Neural cell (in vitro differentiated cells): ENCODE measurements around the gene TIGD3. TPM values are rescaled to one million over a fixed set of nuclear protein-coding genes. Genes with fewer than 3 reads are reported as not detected.

Source experiments
- H2AFZ ChIP-seq: fragments of 200-600, 300-800 bp; sonication (generic), shearing (Covaris generic); 2 replicates; pipeline ENCODE4 v1.6.0; 2014; ENCODE audit warnings: low read depth, mild to moderate bottlenecking, antibody characterized with exemption, low read length, moderate library complexity
- H3F3A ChIP-seq: fragments of 200-600 bp; shearing (Covaris generic); 2 replicates; pipeline ENCODE4 v1.6.1; 2016; ENCODE audit warnings: mild to moderate bottlenecking, moderate library complexity, mixed read lengths, antibody characterized with exemption, low read length; ENCODE audit not compliant: insufficient read depth, poor library complexity, severe bottlenecking
- H3K27ac ChIP-seq: fragments of 200-600, 300-800 bp; sonication (generic), shearing (Covaris generic); 2 replicates; pipeline ENCODE4 v1.5.1; 2014; ENCODE audit warnings: mild to moderate bottlenecking, low read length, moderate library complexity
- H3K27me3 ChIP-seq: fragments of 300-800, 200-600 bp; sonication (generic), shearing (Covaris generic); 2 replicates; pipeline ENCODE4 v1.6.0; 2014; ENCODE audit warnings: mild to moderate bottlenecking, low read depth, low read length, moderate library complexity; ENCODE audit not compliant: insufficient read depth
- H3K36me3 ChIP-seq: fragments of 300-800, 200-600 bp; sonication (generic), shearing (Covaris generic); 2 replicates; pipeline ENCODE4 v1.5.1; 2014; ENCODE audit warnings: mild to moderate bottlenecking, antibody characterized with exemption, low read length, moderate library complexity; ENCODE audit not compliant: insufficient read depth
- H3K4me2 ChIP-seq: fragments of 300-800, 200-600 bp; sonication (generic), shearing (Covaris generic); 2 replicates; pipeline ENCODE4 v1.6.0; 2014; ENCODE audit warnings: mild to moderate bottlenecking, low read length
- H3K4me3 ChIP-seq: fragments of 300-800, 200-600 bp; sonication (generic), shearing (Covaris generic); 2 replicates; pipeline ENCODE4 v1.5.1; 2014; ENCODE audit warnings: mild to moderate bottlenecking, low read length, moderate library complexity
- H3K79me2 ChIP-seq: fragments of 200-600 bp; shearing (Covaris generic); replicated peaks from 2 replicates; pipeline ENCODE4 v1.6.0; 2014; ENCODE audit warnings: mild to moderate bottlenecking, low read length, moderate library complexity; ENCODE audit not compliant: insufficient read depth
- H3K9ac ChIP-seq: fragments of 300-800, 200-600 bp; sonication (generic), shearing (Covaris generic); 2 replicates; pipeline ENCODE4 v1.6.1; 2016; ENCODE audit warnings: mild to moderate bottlenecking, low read length, mixed read lengths
- H3K9me2 ChIP-seq: fragments of 200-600 bp; shearing (Covaris generic); 2 replicates; pipeline ENCODE4 v1.6.1; 2016; ENCODE audit warnings: mild to moderate bottlenecking, low read length, mixed read lengths; ENCODE audit not compliant: insufficient read depth
- H3K9me3 ChIP-seq: fragments of 200-600, 300-800 bp; sonication (generic), shearing (Covaris generic); 2 replicates; pipeline ENCODE4 v1.6.1; 2016; ENCODE audit warnings: mild to moderate bottlenecking, mixed run types, low read length, moderate library complexity, mixed read lengths
- H4K20me1 ChIP-seq: fragments of 200-600 bp; shearing (Covaris generic); 2 replicates; pipeline ENCODE4 v1.6.1; 2016; ENCODE audit warnings: mild to moderate bottlenecking, mixed run types; ENCODE audit not compliant: insufficient read depth
- EP300 ChIP-seq: fragments of 450-650 bp; conservative IDR thresholded peaks from 2 replicates; pipeline ENCODE4 v1.6.1; 2014; ENCODE audit warnings: antibody characterized with exemption, mild to moderate bottlenecking, moderate library complexity; ENCODE audit not compliant: poor library complexity, severe bottlenecking
- EZH2 ChIP-seq: fragments of 200-600, 300-800 bp; shearing (Covaris generic), sonication (generic); IDR thresholded peaks from 2 replicates; pipeline ENCODE4 v1.6.1; 2014; ENCODE audit warnings: antibody characterized with exemption, low read length, borderline replicate concordance, mild to moderate bottlenecking; ENCODE audit not compliant: insufficient read depth, poor library complexity, severe bottlenecking
- MXI1 ChIP-seq: fragments of 450-650 bp; conservative IDR thresholded peaks from 2 replicates; pipeline ENCODE4 v1.6.1; 2014; ENCODE audit warnings: antibody characterized with exemption, mild to moderate bottlenecking; ENCODE audit not compliant: poor library complexity, severe bottlenecking
- POLR2AphosphoS5 ChIP-seq: IDR thresholded peaks from 2 replicates; pipeline ENCODE4 v1.6.1; 2012
- RAD21 ChIP-seq: fragments of 450-650 bp; conservative IDR thresholded peaks from 2 replicates; pipeline ENCODE4 v1.6.1; 2014; ENCODE audit warnings: antibody characterized with exemption, mild to moderate bottlenecking, moderate library complexity
- SMC3 ChIP-seq: fragments of 450-650 bp; conservative IDR thresholded peaks from 2 replicates; pipeline ENCODE4 v1.6.1; 2014; ENCODE audit warnings: antibody characterized with exemption, mild to moderate bottlenecking, moderate library complexity; ENCODE audit not compliant: poor library complexity
- TAF1 ChIP-seq: IDR thresholded peaks from 2 replicates; pipeline ENCODE4 v1.6.1; 2012; ENCODE audit warnings: low read depth
- polyA plus RNA-seq: library from polyadenylated mRNA; depleted of rRNA; stranded (reverse); fragments of >200 nt; gene quantifications from 2 replicates; pipeline ENCODE4 v1.2.3, GENCODE V29; 2014
- TF ChIP-seq, protein P1 (sequence below): fragments of 450-650 bp; IDR thresholded peaks from 2 replicates; pipeline ENCODE4 v1.5.1; 2014; ENCODE audit warnings: antibody characterized with exemption, mild to moderate bottlenecking, moderate library complexity; ENCODE audit not compliant: poor library complexity, severe bottlenecking
- TF ChIP-seq, protein P2 (sequence below): IDR thresholded peaks from 2 replicates; pipeline ENCODE4 v1.6.1; 2012; ENCODE audit warnings: borderline replicate concordance

TIGD3 gene
- polyA plus RNA-seq, 1 donor from 2014 or later = 16.1 TPM

DNA sequence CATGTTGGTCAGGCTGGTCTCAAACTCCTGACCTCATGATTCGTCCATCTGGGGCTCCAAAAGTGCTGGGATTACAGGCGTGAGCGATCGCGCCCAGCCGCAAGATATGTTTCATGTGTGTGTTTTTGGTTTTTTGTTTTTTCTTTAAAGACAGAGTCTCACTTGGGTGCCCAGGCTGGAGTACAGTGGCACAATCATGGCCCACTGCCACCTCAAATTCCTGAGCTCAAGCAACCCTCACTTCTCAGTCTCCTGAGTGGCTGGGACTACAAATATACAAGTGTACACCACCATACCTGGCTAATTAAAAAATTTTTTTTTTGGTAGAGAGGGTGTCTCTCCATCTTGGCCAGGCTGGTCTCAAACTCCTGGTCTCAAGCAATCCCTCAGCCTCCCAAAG, 8.4 kb downstream of the TIGD3 start:
- Histone ChIP-seq H3K4me3 (no peak overlapping the region), H2AFZ (no peak overlapping the region), H3K79me2 (peaks cover 14% of the 10 kb centered on the region), H3K27ac (no peak overlapping the region), H3F3A (no peaks in the 10 kb centered on the region), H3K9me3 (no peaks in the 10 kb centered on the region), H3K4me2 (no peak overlapping the region), H3K9ac (no peak overlapping the region), H3K36me3 (no peaks in the 10 kb centered on the region), H4K20me1 (no peaks in the 10 kb centered on the region), H3K27me3 (no peaks in the 10 kb centered on the region), H3K9me2 (no peaks in the 10 kb centered on the region)
- TF ChIP-seq, protein P1, sequence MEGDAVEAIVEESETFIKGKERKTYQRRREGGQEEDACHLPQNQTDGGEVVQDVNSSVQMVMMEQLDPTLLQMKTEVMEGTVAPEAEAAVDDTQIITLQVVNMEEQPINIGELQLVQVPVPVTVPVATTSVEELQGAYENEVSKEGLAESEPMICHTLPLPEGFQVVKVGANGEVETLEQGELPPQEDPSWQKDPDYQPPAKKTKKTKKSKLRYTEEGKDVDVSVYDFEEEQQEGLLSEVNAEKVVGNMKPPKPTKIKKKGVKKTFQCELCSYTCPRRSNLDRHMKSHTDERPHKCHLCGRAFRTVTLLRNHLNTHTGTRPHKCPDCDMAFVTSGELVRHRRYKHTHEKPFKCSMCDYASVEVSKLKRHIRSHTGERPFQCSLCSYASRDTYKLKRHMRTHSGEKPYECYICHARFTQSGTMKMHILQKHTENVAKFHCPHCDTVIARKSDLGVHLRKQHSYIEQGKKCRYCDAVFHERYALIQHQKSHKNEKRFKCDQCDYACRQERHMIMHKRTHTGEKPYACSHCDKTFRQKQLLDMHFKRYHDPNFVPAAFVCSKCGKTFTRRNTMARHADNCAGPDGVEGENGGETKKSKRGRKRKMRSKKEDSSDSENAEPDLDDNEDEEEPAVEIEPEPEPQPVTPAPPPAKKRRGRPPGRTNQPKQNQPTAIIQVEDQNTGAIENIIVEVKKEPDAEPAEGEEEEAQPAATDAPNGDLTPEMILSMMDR = no peak
- no peak for TF ChIP-seq TAF1
- TF ChIP-seq, protein P2, sequence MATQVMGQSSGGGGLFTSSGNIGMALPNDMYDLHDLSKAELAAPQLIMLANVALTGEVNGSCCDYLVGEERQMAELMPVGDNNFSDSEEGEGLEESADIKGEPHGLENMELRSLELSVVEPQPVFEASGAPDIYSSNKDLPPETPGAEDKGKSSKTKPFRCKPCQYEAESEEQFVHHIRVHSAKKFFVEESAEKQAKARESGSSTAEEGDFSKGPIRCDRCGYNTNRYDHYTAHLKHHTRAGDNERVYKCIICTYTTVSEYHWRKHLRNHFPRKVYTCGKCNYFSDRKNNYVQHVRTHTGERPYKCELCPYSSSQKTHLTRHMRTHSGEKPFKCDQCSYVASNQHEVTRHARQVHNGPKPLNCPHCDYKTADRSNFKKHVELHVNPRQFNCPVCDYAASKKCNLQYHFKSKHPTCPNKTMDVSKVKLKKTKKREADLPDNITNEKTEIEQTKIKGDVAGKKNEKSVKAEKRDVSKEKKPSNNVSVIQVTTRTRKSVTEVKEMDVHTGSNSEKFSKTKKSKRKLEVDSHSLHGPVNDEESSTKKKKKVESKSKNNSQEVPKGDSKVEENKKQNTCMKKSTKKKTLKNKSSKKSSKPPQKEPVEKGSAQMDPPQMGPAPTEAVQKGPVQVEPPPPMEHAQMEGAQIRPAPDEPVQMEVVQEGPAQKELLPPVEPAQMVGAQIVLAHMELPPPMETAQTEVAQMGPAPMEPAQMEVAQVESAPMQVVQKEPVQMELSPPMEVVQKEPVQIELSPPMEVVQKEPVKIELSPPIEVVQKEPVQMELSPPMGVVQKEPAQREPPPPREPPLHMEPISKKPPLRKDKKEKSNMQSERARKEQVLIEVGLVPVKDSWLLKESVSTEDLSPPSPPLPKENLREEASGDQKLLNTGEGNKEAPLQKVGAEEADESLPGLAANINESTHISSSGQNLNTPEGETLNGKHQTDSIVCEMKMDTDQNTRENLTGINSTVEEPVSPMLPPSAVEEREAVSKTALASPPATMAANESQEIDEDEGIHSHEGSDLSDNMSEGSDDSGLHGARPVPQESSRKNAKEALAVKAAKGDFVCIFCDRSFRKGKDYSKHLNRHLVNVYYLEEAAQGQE = no peak
- no peak for TF ChIP-seq RAD21
- no peak for TF ChIP-seq POLR2AphosphoS5
- no peak for TF ChIP-seq SMC3
- no peak for TF ChIP-seq EP300
- TF ChIP-seq EZH2 = no peak
- TF ChIP-seq MXI1 = no peak

DNA sequence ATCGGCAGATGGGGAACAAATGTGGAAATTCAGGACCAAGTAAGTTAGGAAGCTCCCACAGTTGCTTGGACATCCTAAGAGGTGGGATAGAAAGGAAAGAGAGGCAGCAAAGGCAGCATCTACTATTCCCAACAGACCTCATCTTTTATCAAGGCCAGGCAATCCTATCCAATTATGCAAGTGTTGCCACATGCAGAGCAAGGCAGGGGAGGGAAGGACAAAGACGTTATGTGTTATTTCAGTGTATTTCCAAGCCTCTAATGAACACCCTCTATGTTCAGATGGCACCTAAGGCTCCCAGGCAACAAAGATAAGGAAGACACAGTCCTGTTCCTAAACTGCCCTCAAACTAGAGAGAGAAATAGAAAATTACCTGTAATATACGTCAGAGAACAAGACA, 9.2 kb downstream of the TIGD3 start:
- Histone ChIP-seq H3K9ac (no peak overlapping the region), H3K27ac (no peak overlapping the region), H3K4me2 (no peak overlapping the region), H3F3A (no peaks in the 10 kb centered on the region), H3K79me2 (peaks cover 12% of the 10 kb centered on the region), H3K36me3 (no peaks in the 10 kb centered on the region), H3K9me3 (no peaks in the 10 kb centered on the region), H4K20me1 (no peaks in the 10 kb centered on the region), H3K4me3 (no peak overlapping the region), H2AFZ (no peak overlapping the region), H3K27me3 (no peaks in the 10 kb centered on the region), H3K9me2 (no peaks in the 10 kb centered on the region)
- TF ChIP-seq, protein P1 = no peak
- TF ChIP-seq RAD21 = no peak
- TF ChIP-seq EP300 = no peak
